H1 (cell line): ENCODE data around the gene CSRNP3. TPM values are rescaled to one million over a fixed set of nuclear protein-coding genes. Genes with fewer than 3 reads are reported as not detected.

Source experiments
- CTCF ChIA-PET: fragments of 300-600 bp; sonication (Branson Sonifier 250); formaldehyde crosslinking; loops from one replicate; lab custom pipeline; 2021; ENCODE audit not compliant: partially characterized antibody; lab: Charles Lee
- POLR2A ChIA-PET: fragments of 300-600 bp; sonication (Branson Sonifier 250); formaldehyde crosslinking; loops from one replicate; lab custom pipeline; 2021; ENCODE audit warnings: inconsistent platforms; ENCODE audit not compliant: partially characterized antibody; lab: Charles Lee
- DNase-seq, 2 experiments: peaks; one replicate each; pipeline versions ENCODE4 v3.0.0 to v3.0.0-alpha.2; 2010 to 2022; ENCODE audit warnings: low spot score in 2 of 2, low read depth in 1 of 2, mixed read lengths in 1 of 2
- FAIRE-seq: peaks from 2 replicates; lab custom pipeline; 2011; peaks lifted over from hg19 to GRCh38; lab: Jason Lieb, UNC
- H2AFZ ChIP-seq: 2 replicates; pipeline ENCODE4 v1.8.1; 2012; ENCODE audit warnings: low read length, inconsistent platforms
- H2AK5ac ChIP-seq: 2 replicates; pipeline ENCODE4 v1.6.1; 2013; ENCODE audit warnings: low read depth, low read length
- H2BK120ac ChIP-seq: replicated peaks from 2 replicates; pipeline ENCODE3; 2013; ENCODE audit warnings: low read depth, low read length, inconsistent platforms
- H2BK12ac ChIP-seq: 2 replicates; pipeline ENCODE4 v1.6.1; 2013; ENCODE audit warnings: low read depth, low read length
- H2BK15ac ChIP-seq: 2 replicates; pipeline ENCODE4 v1.6.1; 2013; ENCODE audit warnings: low read length
- H2BK20ac ChIP-seq: 2 replicates; pipeline ENCODE4 v1.6.1; 2013; ENCODE audit warnings: low read length
- H2BK5ac ChIP-seq: 2 replicates; pipeline ENCODE4 v1.6.1; 2013; ENCODE audit warnings: low read depth, low read length
- H3K14ac ChIP-seq: 2 replicates; pipeline ENCODE4 v1.6.1; 2013; ENCODE audit warnings: inconsistent platforms; ENCODE audit not compliant: insufficient read length
- H3K18ac ChIP-seq: 2 replicates; pipeline ENCODE4 v1.6.1; 2013; ENCODE audit warnings: low read length; ENCODE audit errors: extremely low read depth
- H3K23ac ChIP-seq: 2 replicates; pipeline ENCODE4 v1.6.1; 2013; ENCODE audit warnings: inconsistent platforms; ENCODE audit not compliant: insufficient read length
- H3K23me2 ChIP-seq: 2 replicates; pipeline ENCODE4 v1.6.1; 2013; ENCODE audit warnings: low read depth, low read length
- H3K27ac ChIP-seq: 2 replicates; pipeline ENCODE4 v1.6.1; 2011; ENCODE audit warnings: low read depth, low read length, inconsistent platforms
- H3K27me3 ChIP-seq, 4 experiments: replicated peaks in 1 of 4; 1 replicate in 1 of 4; 2 replicates in 3 of 4; pipeline versions ENCODE4 v1.6.1 to v1.8.1; 2011 to 2013; ENCODE audit warnings: low read length in 3 of 4, mild to moderate bottlenecking in 3 of 4, inconsistent platforms in 2 of 4, mixed read lengths in 2 of 4, moderate library complexity in 1 of 4; ENCODE audit not compliant: control insufficient read depth in 3 of 4, insufficient read depth in 3 of 4; ENCODE audit errors: extremely low read depth in 1 of 4
- H3K36me3 ChIP-seq, 4 experiments: 2 replicates each; pipeline versions ENCODE4 v1.6.1 to v1.8.1; 2011 to 2013; ENCODE audit warnings: mild to moderate bottlenecking in 4 of 4, low read length in 3 of 4, moderate library complexity in 2 of 4, control low read depth in 1 of 4, inconsistent platforms in 1 of 4; ENCODE audit not compliant: insufficient read depth in 4 of 4, control insufficient read depth in 2 of 4
- H3K4ac ChIP-seq: replicated peaks from 2 replicates; pipeline ENCODE3; 2013; ENCODE audit warnings: low read length, low read depth, mixed read lengths, inconsistent platforms; ENCODE audit not compliant: insufficient read length
- H3K4me1 ChIP-seq, 4 experiments: replicated peaks in 1 of 4; 1 replicate in 1 of 4; 2 replicates in 3 of 4; pipeline versions ENCODE4 v1.6.1 to v1.8.1; 2011 to 2013; ENCODE audit warnings: low read length in 3 of 4, inconsistent platforms in 2 of 4, mixed read lengths in 1 of 4; ENCODE audit not compliant: insufficient read depth in 4 of 4, control insufficient read depth in 3 of 4
- H3K4me2 ChIP-seq, 2 experiments: 2 replicates each; pipeline versions ENCODE4 v1.6.1 to v1.8.1; 2011 to 2013; ENCODE audit warnings: low read depth in 2 of 2, low read length in 2 of 2, control low read depth in 1 of 2, inconsistent platforms in 1 of 2, mild to moderate bottlenecking in 1 of 2; ENCODE audit not compliant: insufficient read depth in 1 of 2
- H3K4me3 ChIP-seq, 4 experiments: fragments of 200-600, 300-600 bp in 1 of 4; sonication (generic), shearing (Covaris generic), sonication (Bioruptor Twin) in 1 of 4; 2 replicates each; pipeline versions ENCODE4 v1.5.1 to v1.8.1; 2011 to 2016; ENCODE audit warnings: low read length in 4 of 4, low read depth in 3 of 4, control low read depth in 2 of 4, inconsistent platforms in 2 of 4, mild to moderate bottlenecking in 2 of 4, mixed read lengths in 1 of 4, moderate library complexity in 1 of 4; ENCODE audit not compliant: insufficient read depth in 2 of 4; ENCODE audit errors: extremely low read depth in 1 of 4
- H3K56ac ChIP-seq: replicated peaks from 2 replicates; pipeline ENCODE3; 2013; ENCODE audit warnings: low read depth, mild to moderate bottlenecking, mixed read lengths, low read length, inconsistent platforms; ENCODE audit not compliant: insufficient read length
- H3K79me1 ChIP-seq: 2 replicates; pipeline ENCODE4 v1.6.1; 2013; ENCODE audit warnings: low read depth, low read length, control low read depth
- H3K79me2 ChIP-seq, 2 experiments: 2 replicates each; pipeline versions ENCODE4 v1.6.1 to v1.8.1; 2012 to 2013; ENCODE audit warnings: low read length in 2 of 2, mild to moderate bottlenecking in 2 of 2, inconsistent platforms in 1 of 2; ENCODE audit not compliant: insufficient read depth in 2 of 2, control insufficient read depth in 1 of 2
- H3K9ac ChIP-seq, 4 experiments: replicated peaks in 1 of 4; 1 replicate in 1 of 4; 2 replicates in 3 of 4; pipeline versions ENCODE4 v1.6.1 to v1.8.1; 2011 to 2013; ENCODE audit warnings: low read depth in 3 of 4, low read length in 3 of 4, control low read depth in 2 of 4, mild to moderate bottlenecking in 2 of 4, moderate library complexity in 2 of 4, inconsistent platforms in 1 of 4; ENCODE audit errors: extremely low read depth in 1 of 4
- H3K9me3 ChIP-seq, 2 experiments: 2 replicates each; pipeline versions ENCODE4 v1.6.1 to v1.8.1; 2012 to 2013; ENCODE audit warnings: mild to moderate bottlenecking in 2 of 2, moderate library complexity in 2 of 2, control low read depth in 1 of 2, inconsistent platforms in 1 of 2, low read depth in 1 of 2, low read length in 1 of 2, mixed read lengths in 1 of 2; ENCODE audit not compliant: insufficient read depth in 2 of 2
- H4K20me1 ChIP-seq, 2 experiments: replicated peaks in 1 of 2; 2 replicates each; pipeline versions ENCODE3 to v1.8.1; 2011 to 2013; ENCODE audit warnings: inconsistent platforms in 2 of 2, low read length in 2 of 2, mild to moderate bottlenecking in 1 of 2; ENCODE audit not compliant: insufficient read depth in 2 of 2, control insufficient read depth in 1 of 2
- H4K5ac ChIP-seq: 2 replicates; pipeline ENCODE4 v1.6.1; 2013; ENCODE audit warnings: low read length, low read depth, mixed read lengths, inconsistent platforms; ENCODE audit not compliant: insufficient read length
- H4K8ac ChIP-seq: 2 replicates; pipeline ENCODE4 v1.8.0; 2013; ENCODE audit warnings: mild to moderate bottlenecking, moderate library complexity, low read length, inconsistent platforms; ENCODE audit not compliant: insufficient read depth; ENCODE audit errors: extremely low read depth
- H4K91ac ChIP-seq: replicated peaks from 2 replicates; pipeline ENCODE3; 2013; ENCODE audit warnings: low read length, mixed read lengths, inconsistent platforms; ENCODE audit not compliant: insufficient read length
- BACH1 ChIP-seq: IDR thresholded peaks from 2 replicates; pipeline ENCODE4 v1.6.1; 2012; ENCODE audit warnings: low read length, improper control_type of control experiment
- CHD1 ChIP-seq: IDR thresholded peaks from 2 replicates; pipeline ENCODE4 v1.6.1; 2012; ENCODE audit warnings: low read depth, low read length, improper control_type of control experiment
- CTBP2 ChIP-seq: IDR thresholded peaks from 2 replicates; pipeline ENCODE4 v1.7.0; 2011; ENCODE audit warnings: borderline replicate concordance, mild to moderate bottlenecking, moderate library complexity, mixed read lengths, low read length; ENCODE audit not compliant: insufficient read depth, insufficient read length
- MAFK ChIP-seq: IDR thresholded peaks from 2 replicates; pipeline ENCODE4 v1.6.1; 2012; ENCODE audit warnings: low read depth, mild to moderate bottlenecking, improper control_type of control experiment, low read length
- NRF1 ChIP-seq: IDR thresholded peaks from 2 replicates; pipeline ENCODE4 v1.6.1; 2011; ENCODE audit warnings: mild to moderate bottlenecking, low read depth, low read length, improper control_type of control experiment
- PHF8 ChIP-seq: fragments of 200-600 bp; sonication (generic); conservative IDR thresholded peaks from 2 replicates; pipeline ENCODE4 v1.7.1; 2012; ENCODE audit warnings: low read depth, mild to moderate bottlenecking, inconsistent platforms, low read length, moderate library complexity
- POLR2A ChIP-seq, 2 experiments: IDR thresholded peaks; 1 replicate in 1 of 2; 2 replicates in 1 of 2; pipeline ENCODE4 v1.6.1; 2011; ENCODE audit warnings: low read depth in 2 of 2, low read length in 2 of 2, mild to moderate bottlenecking in 2 of 2; ENCODE audit errors: control extremely low read depth in 1 of 2
- SIRT6 ChIP-seq: IDR thresholded peaks from one replicate; pipeline ENCODE4 v1.7.1; 2012; ENCODE audit warnings: low read length, inconsistent platforms
- SRF ChIP-seq: IDR thresholded peaks from 2 replicates; pipeline ENCODE4 v1.6.1; 2011; ENCODE audit warnings: mild to moderate bottlenecking, low read depth, low read length, moderate library complexity
- TAF1 ChIP-seq: IDR thresholded peaks from 2 replicates; pipeline ENCODE4 v1.6.1; 2011; ENCODE audit warnings: mild to moderate bottlenecking, low read depth, low read length
- polyA plus RNA-seq, 7 experiments: library from polyadenylated mRNA; depleted of rRNA in 3 of 7; stranded (reverse) in 5 of 7; unstranded in 2 of 7; fragments of >200 nt in 5 of 7; fragments of 200-250 nt in 2 of 7; gene quantifications; 1 replicate in 5 of 7; 2 replicates in 1 of 7; 4 replicates in 1 of 7; pipeline versions ENCODE4 v1.2.1 to v1.2.3, GENCODE V29; 2011 to 2013; ENCODE audit warnings: missing spikeins in 2 of 7, mixed read lengths in 2 of 7
- total RNA-seq: library from RNA; stranded (reverse); fragmentation: NEBNext Ultra II Directional; extraction: Animal tissue kit (Norgen Biotek cat#: 25700); gene quantifications from 2 replicates; pipeline ENCODE4 v1.2.1, GENCODE V29; 2021

Gene CSRNP3
- total and polyA plus RNA-seq, 2 of the 8 experiments (the other 6 are each of a cell fraction or from before 2014, with no cell fraction given) = 1.3 to 6.5 TPM

DNA sequence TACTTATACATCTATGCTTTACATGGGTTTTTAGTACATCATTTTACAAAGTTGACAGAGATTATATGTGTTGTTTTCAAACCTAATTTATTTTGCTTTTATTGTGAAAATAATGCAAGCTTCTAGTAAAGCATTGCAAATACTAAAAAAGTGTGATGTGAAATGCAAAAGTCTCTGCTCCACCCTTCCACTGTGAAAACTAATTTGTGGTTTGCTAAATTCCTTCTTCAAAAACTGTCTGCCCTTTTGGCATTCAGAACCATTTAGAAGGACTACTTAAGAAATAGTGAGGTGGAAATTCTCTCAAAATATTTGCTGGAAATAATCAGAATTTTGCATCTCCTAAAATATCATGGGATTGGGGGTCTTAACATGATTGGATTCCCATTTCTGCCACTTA, 78.4 kb downstream of the CSRNP3 start:
- Histone ChIP-seq H2AK5ac (no peak overlapping the region), H2BK5ac (no peak overlapping the region), H4K20me1 (no peaks in the 10 kb centered on the region), H3K4me2 (no peak overlapping the region), H3K56ac (no peak overlapping the region), H3K27ac (no peak overlapping the region), H3K4me1 (peaks cover 0 to 2% (median 0%) of the 10 kb centered on the region in 4 experiments; a peak in 2 of 7 replicates), H3K27me3 (no peaks in the 10 kb centered on the region), H3K9me3 (no peaks in the 10 kb centered on the region), H3K23me2 (no peaks in the 10 kb centered on the region), H2BK20ac (no peak overlapping the region), H4K5ac (no peak overlapping the region), H3K23ac (no peak overlapping the region), H3K79me1 (no peaks in the 10 kb centered on the region), H3K4me3 (no peak overlapping the region), H2AFZ (no peak overlapping the region), H3K79me2 (no peaks in the 10 kb centered on the region), H2BK12ac (no peak overlapping the region), H4K8ac (no peak overlapping the region), H3K4ac (no peak overlapping the region), H3K9ac (no peak overlapping the region), H3K36me3 (no peaks in the 10 kb centered on the region), H3K18ac (no peak overlapping the region), H4K91ac (no peak overlapping the region), H2BK120ac (no peak overlapping the region), H3K14ac (no peak overlapping the region), H2BK15ac (no peak overlapping the region)
- no peak for DNase-seq
- ChIA-PET POLR2A (no interaction called here), CTCF (no interaction called here)
- FAIRE-seq = no peak
- TF ChIP-seq CHD1 (no peak), PHF8 (no peak), SIRT6 (no peak), NRF1 (no peak), BACH1 (no peak), POLR2A (IDR thresholded peaks at IDR 0.05; ENCODE audit: control extremely low read depth in 1 of 2, low read depth in 2 of 2, low read length in 2 of 2) (no peak), CTBP2 (no peak), SRF (no peak), TAF1 (no peak), MAFK (no peak)
